Superior temporal gyrus (tissue), 1 donor: ENCODE measurements around the gene CCND2.
"Not testable (repeated sequence)": the region's sequence is repeated elsewhere in the genome, so short reads cannot be mapped to it uniquely, and the experiment has no call there.

ENCODE experiments used
- DNase-seq: peaks from one replicate; pipeline ENCODE4 v3.0.0-alpha.2; 2016; ENCODE audit errors: extremely low spot score

CCND2 gene

GRCh38 chr12:4273652-4274395 is at the start of gene CCND2:
Gene CCND2, plus strand, starts transcription at chr12:4273762. Its CDS starts 279 bp downstream, at chr12:4274041.
- DNase-seq: peak; percentile 80

- DNase-seq: no peak
Observed at GRCh38 chr12:4224206-4224889, 49.2 kb upstream of the CCND2 start.

GRCh38 chr12:4225571-4225970 is 48.0 kb upstream of the CCND2 start:
- no peak for DNase-seq

GRCh38 chr12:4227046-4227445 is 46.5 kb upstream of the CCND2 start:
- no peak for DNase-seq

GRCh38 chr12:4228122-4228580 is 45.4 kb upstream of the CCND2 start:
- no peak for DNase-seq

- no peak for DNase-seq
Observed at GRCh38 chr12:4230526-4230925, 43.0 kb upstream of the CCND2 start.

- no peak for DNase-seq
Observed at GRCh38 chr12:4238577-4238976, 35.0 kb upstream of the CCND2 start.

- DNase-seq: no peak
Observed at GRCh38 chr12:4239746-4240145, 33.8 kb upstream of the CCND2 start.

GRCh38 chr12:4240161-4240783 is 33.3 kb upstream of the CCND2 start:
- no peak for DNase-seq

GRCh38 chr12:4240981-4241380 is 32.6 kb upstream of the CCND2 start:
- no peak for DNase-seq

GRCh38 chr12:4241592-4241991 is 32.0 kb upstream of the CCND2 start:
- no peak for DNase-seq

- DNase-seq: no peak
Observed at GRCh38 chr12:4242595-4242994, 31.0 kb upstream of the CCND2 start.

GRCh38 chr12:4243091-4243490 is 30.5 kb upstream of the CCND2 start:
- no peak for DNase-seq

GRCh38 chr12:4243491-4244100 is 30.0 kb upstream of the CCND2 start:
- not testable (repeated sequence) for DNase-seq

- DNase-seq: no peak
Observed at GRCh38 chr12:4244868-4245267, 28.7 kb upstream of the CCND2 start.

- DNase-seq: no peak
Observed at GRCh38 chr12:4245446-4245845, 28.1 kb upstream of the CCND2 start.

GRCh38 chr12:4246116-4246515 is 27.4 kb upstream of the CCND2 start:
- DNase-seq: no peak

- DNase-seq: no peak
Observed at GRCh38 chr12:4250691-4251090, 22.9 kb upstream of the CCND2 start.

- DNase-seq: no peak
Observed at GRCh38 chr12:4251216-4251891, 22.2 kb upstream of the CCND2 start.

GRCh38 chr12:4251967-4252366 is 21.6 kb upstream of the CCND2 start:
- no peak for DNase-seq

GRCh38 chr12:4252601-4253000 is 21.0 kb upstream of the CCND2 start:
- no peak for DNase-seq
